ENCODE measurements around the gene SH2D3C.

SH2D3C gene

DNA sequence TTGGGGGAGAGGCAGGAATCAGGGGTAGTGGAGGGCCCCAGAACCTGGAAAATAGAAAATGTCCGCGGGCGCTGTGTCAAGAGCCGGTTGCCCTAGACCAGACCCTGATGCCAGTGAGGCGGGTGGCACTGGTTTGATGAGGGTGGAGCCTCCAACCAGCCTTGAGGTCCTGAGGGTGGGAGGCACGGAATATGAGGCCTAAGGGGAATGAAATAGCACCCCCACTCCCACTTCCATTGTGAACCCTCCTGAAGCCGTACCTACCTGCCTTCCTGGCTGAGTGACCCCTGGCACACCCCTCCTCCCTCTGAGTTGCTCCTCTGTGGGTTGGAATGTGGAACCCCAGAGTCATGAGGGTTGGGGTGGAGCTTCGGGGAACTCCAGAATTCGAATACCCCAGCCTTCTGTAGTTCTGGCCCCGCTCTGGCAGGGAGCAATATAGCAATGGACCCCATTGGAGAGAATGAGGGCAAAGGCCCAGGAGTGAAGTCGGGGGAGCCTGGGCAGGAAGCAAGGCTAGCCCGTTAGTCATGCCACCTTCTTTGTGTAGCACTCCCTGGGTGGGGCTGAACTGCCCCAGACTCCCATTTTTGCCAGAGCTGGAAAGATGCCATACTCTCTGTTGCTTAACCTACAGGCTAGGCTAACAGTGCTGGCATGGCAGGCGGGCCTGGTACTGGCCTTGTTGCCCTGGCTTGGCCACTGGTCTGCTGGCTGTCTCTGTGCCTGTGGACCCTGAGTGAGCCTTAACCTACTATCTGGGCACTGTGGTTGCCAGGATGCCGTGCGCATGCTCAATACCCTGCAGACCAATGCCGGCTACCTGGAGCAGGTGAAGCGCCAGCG lies 25.3 kb upstream of the SH2D3C start:
- H3K4me1 ChIP-seq (ENCODE audit: control insufficient read depth in 1 of 2, insufficient read depth in 2 of 2, low read length in 2 of 2): peaks cover 6 to 23% of the 10 kb centered on the region in 2 donors
- H3K27me3 ChIP-seq (ENCODE audit: low read depth, low read length): no peaks in the 10 kb centered on the region
- H3K27ac ChIP-seq (ENCODE audit: low read length): peak overlapping the region; percentile 94
- H3K36me3 ChIP-seq (ENCODE audit: control insufficient read depth in 1 of 2, insufficient read depth in 2 of 2, low read length in 2 of 2): peaks cover 12 to 27% of the 10 kb centered on the region in 2 donors
- peak overlapping the region; percentile 76 to 88 for H3K4me3 ChIP-seq (ENCODE audit: low read depth in 1 of 2, low read length in 2 of 2)
- H3K9me3 ChIP-seq (ENCODE audit: control insufficient read depth in 1 of 2, low read length in 2 of 2): no peaks in the 10 kb centered on the region

DNA sequence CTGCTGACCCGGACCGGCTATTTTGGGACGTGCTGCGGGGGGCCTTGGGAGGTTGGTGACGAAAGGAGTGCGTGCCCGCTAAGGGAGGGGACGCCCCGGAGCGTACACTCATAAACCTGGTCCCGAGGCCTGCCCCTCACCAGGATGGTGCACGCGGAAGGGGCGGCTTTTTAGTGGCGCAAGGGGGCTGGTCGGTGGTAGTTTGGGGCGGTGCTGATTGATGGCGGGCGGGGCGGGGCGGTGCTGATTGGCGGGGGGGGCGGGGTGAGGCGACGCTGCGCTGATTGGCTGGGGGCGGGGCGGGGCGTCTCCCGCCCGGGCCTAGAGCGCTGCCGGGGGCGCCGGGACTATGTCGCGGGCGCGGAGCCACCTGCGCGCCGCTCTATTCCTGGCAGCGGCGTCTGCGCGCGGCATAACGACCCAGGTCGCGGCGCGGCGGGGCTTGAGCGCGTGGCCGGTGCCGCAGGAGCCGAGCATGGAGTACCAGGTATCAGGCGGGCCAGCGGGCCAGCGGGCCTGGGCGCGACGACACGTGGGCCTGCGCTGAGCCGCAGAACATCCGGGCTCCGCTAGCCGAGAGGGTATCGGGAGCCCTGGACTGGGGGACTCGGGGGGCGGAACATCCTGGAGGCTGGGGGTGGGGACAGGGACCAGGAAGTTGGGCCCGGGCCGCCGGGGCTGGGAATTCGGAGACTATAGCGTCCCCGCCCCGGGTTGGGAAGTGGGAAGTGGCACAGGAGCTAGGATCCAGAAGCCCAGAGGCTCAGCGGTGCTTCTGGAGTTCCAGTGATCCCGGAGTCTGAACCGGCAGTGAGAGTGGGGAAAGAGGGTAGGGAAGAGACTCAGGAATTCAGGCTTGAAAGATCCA lies 24.3 kb upstream of the SH2D3C start, which contains the start of gene FPGS:
Gene FPGS, plus strand, starts transcription at position 307 of the 868 bp plus-strand sequence. Its CDS starts 43 bp downstream, at position 350.
- no peaks in the 10 kb centered on the region for H3K9me3 ChIP-seq (ENCODE audit: control insufficient read depth in 1 of 2, low read length in 2 of 2)
- peak within 1 kb of the TSS; percentile 94 for H3K27ac ChIP-seq (ENCODE audit: low read length)
- no peaks in the 10 kb centered on the region for H3K27me3 ChIP-seq (ENCODE audit: low read depth, low read length)
- peaks cover 6 to 23% of the 10 kb centered on the region in 2 donors for H3K4me1 ChIP-seq (ENCODE audit: control insufficient read depth in 1 of 2, insufficient read depth in 2 of 2, low read length in 2 of 2)
- H3K4me3 ChIP-seq (ENCODE audit: low read depth in 1 of 2, low read length in 2 of 2): peak within 1 kb of the TSS; percentile 76 to 88
- peaks cover 6 to 19% of the 10 kb centered on the region in 2 donors for H3K36me3 ChIP-seq (ENCODE audit: control insufficient read depth in 1 of 2, insufficient read depth in 2 of 2, low read length in 2 of 2)

DNA sequence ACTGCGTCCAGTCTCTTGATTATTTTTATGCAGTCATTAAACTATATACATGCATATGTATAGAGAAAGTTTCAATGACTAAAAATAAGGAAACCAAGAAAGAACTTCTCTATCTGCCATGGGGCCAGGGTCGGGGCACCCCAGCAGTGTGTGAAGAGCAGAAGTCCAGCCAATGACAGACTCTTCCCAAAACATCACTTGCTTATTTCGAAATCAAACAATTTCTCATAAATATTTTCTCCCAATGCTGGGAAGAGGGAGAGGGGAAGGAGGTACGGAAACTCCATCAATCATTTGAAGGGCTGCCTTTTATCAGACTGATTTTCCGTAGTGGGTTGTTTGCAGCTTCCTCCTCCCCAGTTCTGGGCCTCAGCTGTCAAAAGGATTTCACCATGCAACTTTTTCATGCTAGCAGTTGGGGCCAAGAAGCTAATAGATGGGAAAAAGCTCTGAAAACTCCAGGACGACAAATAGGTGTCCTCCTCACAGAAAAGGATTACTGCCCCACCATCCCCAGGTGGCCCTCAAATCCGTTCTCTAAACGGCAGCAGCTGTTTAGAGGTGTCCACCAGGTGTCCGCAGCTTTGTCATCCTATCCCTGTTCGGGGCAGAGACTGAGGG lies 23.6 kb upstream of the SH2D3C start:
- Histone ChIP-seq H3K4me1 (ENCODE audit: control insufficient read depth in 1 of 2, insufficient read depth in 2 of 2, low read length in 2 of 2) (peaks cover 6 to 23% of the 10 kb centered on the region in 2 donors), H3K9me3 (ENCODE audit: control insufficient read depth in 1 of 2, low read length in 2 of 2) (no peaks in the 10 kb centered on the region), H3K27ac (ENCODE audit: low read length) (peak overlapping the region; percentile 80), H3K36me3 (ENCODE audit: control insufficient read depth in 1 of 2, insufficient read depth in 2 of 2, low read length in 2 of 2) (peaks cover 2 to 11% of the 10 kb centered on the region in 2 donors), H3K4me3 (ENCODE audit: low read depth in 1 of 2, low read length in 2 of 2) (peak overlapping the region; percentile 50 to 76), H3K27me3 (ENCODE audit: low read depth, low read length) (no peaks in the 10 kb centered on the region)

DNA sequence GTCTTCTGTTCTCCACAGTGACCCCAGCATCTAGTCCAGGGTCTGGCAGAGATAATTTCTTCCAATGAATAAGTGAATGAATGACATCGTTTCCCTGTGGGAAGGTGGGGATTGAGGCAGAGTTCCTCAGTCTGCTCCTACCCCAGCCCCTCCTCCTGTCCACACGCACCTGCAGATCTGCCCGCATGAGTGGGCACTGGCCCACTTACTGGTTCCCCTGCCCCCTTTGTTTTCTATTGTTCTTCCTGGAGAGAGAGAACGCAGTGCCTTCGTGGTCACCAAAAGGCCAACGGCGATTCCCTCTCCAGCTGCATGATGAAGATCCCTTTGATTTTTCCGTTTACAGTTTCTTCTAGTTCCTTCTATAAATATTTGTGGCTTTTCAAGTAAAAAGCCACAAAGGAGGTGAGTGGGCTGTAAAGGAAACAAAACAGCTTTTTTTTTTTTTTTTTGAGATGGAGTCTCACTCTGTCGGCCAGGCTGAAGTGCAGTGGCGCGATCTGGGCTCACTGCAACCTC lies 18.4 kb upstream of the SH2D3C start:
- Histone ChIP-seq H3K9me3 (ENCODE audit: control insufficient read depth in 1 of 2, low read length in 2 of 2) (no peaks in the 10 kb centered on the region), H3K27ac (ENCODE audit: low read length) (no peak overlapping the region), H3K4me1 (ENCODE audit: control insufficient read depth in 1 of 2, insufficient read depth in 2 of 2, low read length in 2 of 2) (peaks cover 5 to 13% of the 10 kb centered on the region in 2 donors), H3K27me3 (ENCODE audit: low read depth, low read length) (no peaks in the 10 kb centered on the region), H3K36me3 (ENCODE audit: control insufficient read depth in 1 of 2, insufficient read depth in 2 of 2, low read length in 2 of 2) (peaks cover 0 to 13% of the 10 kb centered on the region in 2 donors), H3K4me3 (ENCODE audit: low read depth in 1 of 2, low read length in 2 of 2) (no peak overlapping the region)

DNA sequence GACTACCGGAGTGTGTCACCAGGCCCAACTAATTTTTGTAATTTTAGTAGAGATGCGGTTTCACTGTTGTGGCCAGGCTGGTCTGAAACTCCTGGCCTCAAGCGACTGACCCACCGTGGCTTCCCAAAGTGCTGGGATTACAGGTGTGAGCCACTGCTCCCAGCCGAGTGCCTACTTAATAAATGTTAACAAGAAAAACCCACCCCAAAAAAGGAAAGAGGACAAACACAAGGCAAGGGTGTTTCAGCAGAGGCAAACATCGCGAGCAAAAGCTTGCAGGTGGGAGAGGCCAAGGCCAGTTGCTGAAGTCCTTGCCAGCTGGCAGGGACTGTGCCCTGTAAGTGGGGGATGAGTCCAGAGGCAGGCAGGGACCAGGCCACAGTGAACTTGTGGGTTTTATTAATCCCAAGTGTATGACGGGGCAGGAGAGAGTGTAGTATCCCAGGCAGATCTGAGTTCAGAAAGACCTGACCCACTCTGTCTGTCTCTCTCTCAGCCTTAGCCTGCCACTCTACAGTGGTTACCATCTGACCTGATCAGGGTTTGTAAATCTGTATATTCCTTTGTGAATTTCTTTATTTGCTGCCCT lies 17.9 kb upstream of the SH2D3C start:
- H3K27me3 ChIP-seq (ENCODE audit: low read depth, low read length): no peaks in the 10 kb centered on the region
- peaks cover 4 to 18% of the 10 kb centered on the region in 2 donors for H3K36me3 ChIP-seq (ENCODE audit: control insufficient read depth in 1 of 2, insufficient read depth in 2 of 2, low read length in 2 of 2)
- no peaks in the 10 kb centered on the region for H3K9me3 ChIP-seq (ENCODE audit: control insufficient read depth in 1 of 2, low read length in 2 of 2)
- no peak overlapping the region for H3K4me3 ChIP-seq (ENCODE audit: low read depth in 1 of 2, low read length in 2 of 2)
- H3K27ac ChIP-seq (ENCODE audit: low read length): no peak overlapping the region
- peaks cover 3 to 12% of the 10 kb centered on the region in 2 donors for H3K4me1 ChIP-seq (ENCODE audit: control insufficient read depth in 1 of 2, insufficient read depth in 2 of 2, low read length in 2 of 2)

DNA sequence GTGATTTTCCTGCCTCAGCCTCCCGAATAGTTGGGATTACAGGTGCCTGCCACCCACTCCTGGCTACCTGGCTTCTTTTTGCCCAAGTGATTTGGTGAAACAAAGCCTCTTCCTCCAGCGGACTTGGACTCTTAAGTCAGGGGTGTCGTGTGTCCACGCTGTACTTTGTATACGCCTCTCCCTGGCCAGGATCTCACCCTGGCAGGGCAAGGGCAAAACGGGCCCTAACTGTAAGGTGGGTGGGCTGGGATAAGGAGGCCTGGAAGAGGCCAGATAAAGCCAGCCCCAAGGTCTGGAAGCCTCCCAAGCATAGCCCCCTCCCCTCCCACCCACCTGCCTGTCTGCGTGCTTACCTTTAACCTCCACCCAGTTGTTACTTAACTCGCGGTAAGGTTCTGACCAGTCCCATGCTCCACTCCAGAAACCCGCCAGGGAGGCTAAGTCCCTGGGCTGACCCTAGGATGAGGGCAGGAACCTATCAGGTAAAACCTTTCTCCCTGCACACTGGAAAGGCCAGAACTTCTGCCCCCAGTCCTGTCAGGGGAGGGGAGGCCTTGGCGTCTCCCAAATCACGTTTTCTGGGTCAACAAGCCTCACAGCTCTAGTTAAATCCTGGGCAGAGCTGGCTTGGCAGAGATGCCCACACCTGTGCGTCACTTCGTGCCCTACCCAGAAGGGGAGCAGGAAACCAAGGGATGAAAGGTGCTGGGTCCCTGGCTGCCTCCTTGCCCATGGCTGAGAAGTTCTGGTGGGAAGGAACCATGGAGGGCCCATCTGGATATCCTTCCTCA lies 15.7 kb upstream of the SH2D3C start:
- H3K4me3 ChIP-seq (ENCODE audit: low read depth in 1 of 2, low read length in 2 of 2): no peak overlapping the region
- H3K36me3 ChIP-seq (ENCODE audit: control insufficient read depth in 1 of 2, insufficient read depth in 2 of 2, low read length in 2 of 2): peaks cover 20 to 38% of the 10 kb centered on the region in 2 donors
- no peaks in the 10 kb centered on the region for H3K27me3 ChIP-seq (ENCODE audit: low read depth, low read length)
- peaks cover 3 to 12% of the 10 kb centered on the region in 2 donors for H3K4me1 ChIP-seq (ENCODE audit: control insufficient read depth in 1 of 2, insufficient read depth in 2 of 2, low read length in 2 of 2)
- no peak overlapping the region for H3K27ac ChIP-seq (ENCODE audit: low read length)
- no peaks in the 10 kb centered on the region for H3K9me3 ChIP-seq (ENCODE audit: control insufficient read depth in 1 of 2, low read length in 2 of 2)

DNA sequence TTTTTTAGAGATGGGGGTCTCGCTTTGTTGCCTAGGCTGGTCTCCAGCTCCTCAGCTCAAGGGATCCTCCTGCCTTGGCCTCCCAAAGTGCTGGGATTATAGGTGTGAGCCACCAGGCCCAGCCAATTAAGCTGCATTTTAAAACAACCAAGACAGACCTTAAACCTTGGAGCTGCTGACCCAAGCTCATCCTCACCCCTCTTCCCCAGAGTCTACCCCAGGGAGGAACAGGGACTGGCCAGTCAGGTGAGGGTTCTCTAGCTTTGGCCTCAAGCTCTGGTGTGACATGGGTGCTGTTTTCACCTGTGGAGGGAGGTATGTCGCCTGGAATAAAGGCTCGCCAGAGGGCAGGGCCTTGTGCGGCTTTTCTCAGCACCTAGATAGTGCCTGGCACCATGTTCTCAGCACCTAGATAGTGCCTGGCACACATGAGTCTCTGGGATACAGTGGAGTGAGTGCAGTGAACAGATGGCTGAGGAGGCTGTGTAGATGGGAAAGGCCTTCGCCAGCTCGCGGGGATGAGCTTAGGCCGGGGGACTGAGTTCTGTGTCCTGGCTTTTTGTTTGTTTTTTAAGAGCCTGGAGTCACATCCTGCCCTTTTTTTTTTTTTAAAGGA lies 14.7 kb upstream of the SH2D3C start:
- no peaks in the 10 kb centered on the region for H3K9me3 ChIP-seq (ENCODE audit: control insufficient read depth in 1 of 2, low read length in 2 of 2)
- H3K4me3 ChIP-seq (ENCODE audit: low read depth in 1 of 2, low read length in 2 of 2): no peak overlapping the region
- peaks cover 30 to 48% of the 10 kb centered on the region in 2 donors for H3K36me3 ChIP-seq (ENCODE audit: control insufficient read depth in 1 of 2, insufficient read depth in 2 of 2, low read length in 2 of 2)
- no peak overlapping the region for H3K27ac ChIP-seq (ENCODE audit: low read length)
- no peaks in the 10 kb centered on the region for H3K27me3 ChIP-seq (ENCODE audit: low read depth, low read length)
- peaks cover 3 to 12% of the 10 kb centered on the region in 2 donors for H3K4me1 ChIP-seq (ENCODE audit: control insufficient read depth in 1 of 2, insufficient read depth in 2 of 2, low read length in 2 of 2)

DNA sequence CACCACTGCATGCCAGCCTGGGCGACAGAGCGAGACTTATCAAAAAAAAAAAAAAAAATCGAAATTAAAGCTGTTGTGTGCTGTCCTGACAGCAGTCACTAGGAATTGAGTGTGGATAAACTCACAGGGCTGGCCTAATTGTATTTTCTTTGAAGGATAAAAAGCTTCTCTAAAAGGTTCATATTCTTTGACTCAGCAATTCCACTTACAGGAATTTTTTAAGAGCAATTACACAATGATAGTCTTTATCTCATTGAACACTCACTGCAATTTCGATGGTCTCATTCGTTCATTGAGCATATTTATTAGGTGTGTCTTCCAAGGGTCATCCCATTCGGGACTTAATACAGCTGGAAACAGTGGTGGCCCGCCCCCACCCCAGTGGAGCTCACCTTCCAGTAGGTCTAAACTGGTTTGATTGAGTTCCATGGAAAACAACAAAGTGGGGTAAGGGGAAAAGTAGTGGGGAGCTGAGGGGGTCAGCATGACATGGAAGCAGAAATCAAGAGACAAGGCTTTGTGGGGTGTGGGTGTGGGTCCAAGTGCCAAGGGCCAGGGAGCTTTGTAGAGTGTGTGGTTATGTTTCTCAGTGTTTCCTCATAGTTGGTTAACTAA lies 14.1 kb upstream of the SH2D3C start:
- Histone ChIP-seq H3K27me3 (ENCODE audit: low read depth, low read length) (no peaks in the 10 kb centered on the region), H3K36me3 (ENCODE audit: control insufficient read depth in 1 of 2, insufficient read depth in 2 of 2, low read length in 2 of 2) (peaks cover 37 to 55% of the 10 kb centered on the region in 2 donors), H3K4me1 (ENCODE audit: control insufficient read depth in 1 of 2, insufficient read depth in 2 of 2, low read length in 2 of 2) (peaks cover 7 to 14% of the 10 kb centered on the region in 2 donors), H3K4me3 (ENCODE audit: low read depth in 1 of 2, low read length in 2 of 2) (no peak overlapping the region), H3K27ac (ENCODE audit: low read length) (no peak overlapping the region), H3K9me3 (ENCODE audit: control insufficient read depth in 1 of 2, low read length in 2 of 2) (no peaks in the 10 kb centered on the region)

DNA sequence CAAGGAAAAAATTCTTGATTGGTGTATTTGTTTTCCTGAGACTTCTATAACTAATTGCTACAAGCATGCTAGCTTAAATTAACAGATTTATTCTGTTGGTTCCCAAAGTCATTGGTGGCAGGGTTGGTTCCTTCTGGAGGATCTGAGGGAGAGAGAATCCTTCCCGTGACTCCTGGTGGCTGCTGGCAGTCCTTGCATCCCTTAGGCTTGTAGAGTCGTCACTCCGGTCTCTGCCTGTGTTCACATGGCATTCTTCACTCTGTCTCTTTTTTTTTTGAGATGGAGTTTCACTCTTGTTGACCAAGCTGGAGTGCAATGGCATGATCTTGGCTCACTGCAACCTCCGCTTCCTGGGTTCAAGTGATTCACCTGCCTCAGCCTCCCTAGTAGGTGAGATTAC lies 12.6 kb upstream of the SH2D3C start:
- H3K4me1 ChIP-seq (ENCODE audit: control insufficient read depth in 1 of 2, insufficient read depth in 2 of 2, low read length in 2 of 2): peaks cover 5 to 15% of the 10 kb centered on the region in 2 donors
- H3K9me3 ChIP-seq (ENCODE audit: control insufficient read depth in 1 of 2, low read length in 2 of 2): no peaks in the 10 kb centered on the region
- no peak overlapping the region for H3K27ac ChIP-seq (ENCODE audit: low read length)
- no peaks in the 10 kb centered on the region for H3K27me3 ChIP-seq (ENCODE audit: low read depth, low read length)
- H3K36me3 ChIP-seq (ENCODE audit: control insufficient read depth in 1 of 2, insufficient read depth in 2 of 2, low read length in 2 of 2): peaks cover 40 to 64% of the 10 kb centered on the region in 2 donors
- H3K4me3 ChIP-seq (ENCODE audit: low read depth in 1 of 2, low read length in 2 of 2): no peak overlapping the region
